SK-N-SH (cell line): ENCODE data around the gene DENND5A. TPM values are rescaled to one million over a fixed set of nuclear protein-coding genes. Genes with fewer than 3 reads are reported as not detected.
A peak's percentile ranks its signal among the peaks of the same experiment; 100 is the strongest.

Experiments used
- CTCF ChIA-PET: fragments of 300-600, 350-600 bp; formaldehyde crosslinking; extraction: SDS; loops from one replicate; lab custom pipeline; 2021; lab: Yijun Ruan, JAX
- POLR2A ChIA-PET: fragments of 350-600 bp; sonication (Branson Sonifier 250); formaldehyde crosslinking; extraction: SDS; loops from one replicate; lab custom pipeline; 2020; ENCODE audit warnings: antibody characterized with exemption, inconsistent platforms; lab: Yijun Ruan, JAX
- DNase-seq: peaks from one replicate; pipeline ENCODE4 v3.0.0; 2012
- H2AFZ ChIP-seq: fragments of 200-600 bp; sonication (generic); 2 replicates; pipeline ENCODE4 v1.8.1; 2016; ENCODE audit warnings: antibody characterized with exemption, mild to moderate bottlenecking, low read depth
- H3F3A ChIP-seq: fragments of 200-600 bp; sonication (generic); replicated peaks from 2 replicates; pipeline ENCODE3; 2016; ENCODE audit warnings: antibody characterized with exemption, mild to moderate bottlenecking; ENCODE audit not compliant: insufficient read depth
- H3K27ac ChIP-seq, 2 experiments: fragments of 200-500 bp in 1 of 2; fragments of 200-600 bp in 1 of 2; sonication (Bioruptor generic) in 1 of 2; sonication (generic), shearing (Covaris generic) in 1 of 2; 2 replicates each; pipeline versions ENCODE4 v1.5.1 to v1.6.1; 2014 to 2016; ENCODE audit warnings: low read depth in 2 of 2, inconsistent platforms in 1 of 2, low read length in 1 of 2, mild to moderate bottlenecking in 1 of 2, mixed read lengths in 1 of 2
- H3K27me3 ChIP-seq: fragments of 200-600 bp; sonication (generic), shearing (Covaris generic); 2 replicates; pipeline ENCODE4 v1.6.1; 2016; ENCODE audit warnings: mixed run types; ENCODE audit not compliant: insufficient read depth
- H3K36me3 ChIP-seq, 2 experiments: fragments of 200-500 bp in 1 of 2; fragments of 200-600 bp in 1 of 2; sonication (Bioruptor generic) in 1 of 2; sonication (generic) in 1 of 2; replicated peaks in 1 of 2; 2 replicates each; pipeline versions ENCODE3 to v1.5.1; 2014 to 2016; ENCODE audit warnings: low read length in 1 of 2, mild to moderate bottlenecking in 1 of 2; ENCODE audit not compliant: insufficient read depth in 2 of 2, control insufficient read depth in 1 of 2
- H3K4me1 ChIP-seq, 2 experiments: fragments of 200-500 bp in 1 of 2; fragments of 200-600 bp in 1 of 2; sonication (Bioruptor generic) in 1 of 2; sonication (generic), shearing (Covaris generic) in 1 of 2; 2 replicates each; pipeline versions ENCODE4 v1.5.1 to v1.6.1; 2014 to 2016; ENCODE audit warnings: low read depth in 1 of 2, low read length in 1 of 2, mixed run types in 1 of 2; ENCODE audit not compliant: insufficient read depth in 2 of 2, control insufficient read depth in 1 of 2
- H3K4me2 ChIP-seq: fragments of 200-600 bp; sonication (generic), shearing (Covaris generic); 2 replicates; pipeline ENCODE4 v1.6.1; 2017; ENCODE audit warnings: mixed run types
- H3K4me3 ChIP-seq, 2 experiments: fragments of 200-500 bp in 1 of 2; fragments of 200-600 bp in 1 of 2; sonication (Bioruptor generic) in 1 of 2; sonication (generic), shearing (Covaris generic) in 1 of 2; 2 replicates each; pipeline versions ENCODE4 v1.5.1 to v1.8.1; 2014 to 2016; ENCODE audit warnings: low read depth in 2 of 2, inconsistent platforms in 1 of 2, low read length in 1 of 2, mild to moderate bottlenecking in 1 of 2, mixed read lengths in 1 of 2, moderate library complexity in 1 of 2
- H3K79me2 ChIP-seq: fragments of 200-600 bp; sonication (generic); 2 replicates; pipeline ENCODE4 v1.8.1; 2017; ENCODE audit warnings: mild to moderate bottlenecking; ENCODE audit not compliant: insufficient read depth
- H3K9ac ChIP-seq: fragments of 200-600 bp; sonication (generic); 2 replicates; pipeline ENCODE4 v1.6.1; 2017; ENCODE audit warnings: mixed run types
- H3K9me2 ChIP-seq: fragments of 200-600 bp; sonication (generic); 2 replicates; pipeline ENCODE4 v1.6.1; 2017; ENCODE audit warnings: mixed run types
- H3K9me3 ChIP-seq: fragments of 200-600 bp; sonication (generic); 2 replicates; pipeline ENCODE4 v1.6.1; 2017; ENCODE audit warnings: mixed run types, mild to moderate bottlenecking, moderate library complexity
- H4K20me1 ChIP-seq: fragments of 200-600 bp; sonication (generic); 2 replicates; pipeline ENCODE4 v1.6.1; 2017; ENCODE audit warnings: mild to moderate bottlenecking, mixed run types; ENCODE audit not compliant: insufficient read depth
- EP300 ChIP-seq, 2 experiments: IDR thresholded peaks; 2 replicates each; pipeline versions ENCODE4 v1.4.0 to v1.6.1; 2012; ENCODE audit warnings: borderline replicate concordance in 1 of 2, low read depth in 1 of 2, low read length in 1 of 2
- EZH2phosphoT487 ChIP-seq: fragments of 200-600 bp; sonication (generic); IDR thresholded peaks from 2 replicates; pipeline ENCODE4 v1.6.1; 2017; ENCODE audit warnings: low read depth, mixed run types, mild to moderate bottlenecking, antibody characterized with exemption, moderate library complexity, borderline replicate concordance
- FOSL2 ChIP-seq: IDR thresholded peaks from 2 replicates; pipeline ENCODE4 v1.4.0; 2012; ENCODE audit warnings: low read depth, mild to moderate bottlenecking, moderate library complexity, borderline replicate concordance
- FOXJ3 ChIP-seq: sonication (generic); formaldehyde crosslinking; IDR thresholded peaks from 2 replicates; pipeline ENCODE4 v1.5.1; 2020; ENCODE audit warnings: mild to moderate bottlenecking, missing genetic modification reagents
- FOXM1 ChIP-seq: IDR thresholded peaks from 2 replicates; pipeline ENCODE4 v1.4.0; 2012; ENCODE audit warnings: low read depth, mild to moderate bottlenecking
- GATA2 ChIP-seq: sonication (generic); formaldehyde crosslinking; IDR thresholded peaks from 2 replicates; pipeline ENCODE4 v1.5.0; 2020; ENCODE audit warnings: mild to moderate bottlenecking, missing genetic modification reagents
- IRF3 ChIP-seq: fragments of 150-350 bp; IDR thresholded peaks from 2 replicates; pipeline ENCODE4 v1.6.1; 2016; ENCODE audit warnings: mild to moderate bottlenecking, low read depth, low read length
- MAX ChIP-seq: IDR thresholded peaks from 2 replicates; pipeline ENCODE4 v1.4.0; 2012; ENCODE audit warnings: low read depth
- NRF1 ChIP-seq: IDR thresholded peaks from 2 replicates; pipeline ENCODE4 v1.6.1; 2012; ENCODE audit warnings: low read depth, mild to moderate bottlenecking, low read length
- PBX3 ChIP-seq: IDR thresholded peaks from 2 replicates; pipeline ENCODE4; 2012
- RCOR1 ChIP-seq: fragments of 150-350 bp; IDR thresholded peaks from 2 replicates; pipeline ENCODE4 v1.6.1; 2017; ENCODE audit warnings: antibody characterized with exemption, low read length
- RXRA ChIP-seq: IDR thresholded peaks from 2 replicates; pipeline ENCODE4 v1.4.0; 2012; ENCODE audit warnings: low read depth, mild to moderate bottlenecking, borderline replicate concordance
- SIN3A ChIP-seq: IDR thresholded peaks from 2 replicates; pipeline ENCODE4 v1.6.1; 2012; ENCODE audit warnings: low read depth, mild to moderate bottlenecking, low read length, moderate library complexity, borderline replicate concordance
- TAF1 ChIP-seq: IDR thresholded peaks from 2 replicates; pipeline ENCODE4 v1.6.1; 2012; ENCODE audit warnings: low read depth, mild to moderate bottlenecking, low read length, moderate library complexity, borderline replicate concordance
- TCF12 ChIP-seq: IDR thresholded peaks from 2 replicates; pipeline ENCODE4 v1.4.0; 2012
- TEAD4 ChIP-seq: IDR thresholded peaks from 2 replicates; pipeline ENCODE4 v1.4.0; 2012; ENCODE audit warnings: mild to moderate bottlenecking, borderline replicate concordance; ENCODE audit not compliant: insufficient read depth
- USF2 ChIP-seq: fragments of 150-350 bp; IDR thresholded peaks from 2 replicates; pipeline ENCODE4 v1.6.1; 2017; ENCODE audit warnings: antibody characterized with exemption, low read length, low read depth, borderline replicate concordance
- WGBS: methylation state at CpG from one replicate; pipeline ENCODE4 v1.1.6; 2017; ENCODE audit warnings: low lambda C conversion rate; 5-methylcytosine and 5-hydroxymethylcytosine counted together
- polyA plus RNA-seq, 3 experiments: library from polyadenylated mRNA; depleted of rRNA; stranded (reverse); fragments of >200 nt; gene quantifications; 2 replicates each; pipeline ENCODE4 v1.2.3, GENCODE V29; 2012

The DENND5A gene
- polyA plus RNA-seq, 1 of the 3 experiments (the other 2 are of a cell fraction) = 110 TPM

- TF ChIP-seq MAX (peak; percentile 87), RXRA (no peak), EP300 (IDR thresholded peaks at IDR 0.05; ENCODE audit: borderline replicate concordance in 1 of 2, low read depth in 1 of 2, low read length in 1 of 2) (peak; percentile 10 to 34; a peak in 1 of 4 replicates), FOSL2 (peak; percentile 46; the same call in 1 of the 2 replicates), SIN3A (peak; percentile 58; the same call in 1 of the 2 replicates), TEAD4 (no peak), USF2 (no peak), FOXM1 (no peak), IRF3 (no peak)
These were observed 49.3 kb upstream of the DENND5A start, which contains the start of gene TMEM41B (continued) for GRCh38 chr11:9314291-9315077.

- CTCF ChIA-PET = interaction anchor here (0.9 kb wide), 1 partner anchor 9 kb away, joined by 3 read pairs; no protein-coding TSS in a partner anchor
- H3K9me3 ChIP-seq = no peaks in the 10 kb centered on the region
- peaks cover 56% of the 10 kb centered on the region for H3K79me2 ChIP-seq
- DNase-seq = no peak
- peaks cover 14% of the 10 kb centered on the region for H3F3A ChIP-seq
- H3K9me2 ChIP-seq = no peaks in the 10 kb centered on the region
- H2AFZ ChIP-seq = peak overlapping the region; percentile 77
- peaks cover 0 to 4% of the 10 kb centered on the region in 2 experiments for H3K36me3 ChIP-seq
- H3K4me1 ChIP-seq = peaks cover 8 to 10% of the 10 kb centered on the region in 2 experiments; a peak in 3 of 4 replicates
- POLR2A ChIA-PET = interaction anchor here (2.0 to 2.6 kb wide), 2 partner anchors 51 to 71 kb away, joined by 5 to 19 read pairs; partner anchors contain the start of gene IPO7
- 2% methylated on average over 27 of the region's 27 CpGs for WGBS
- no peaks in the 10 kb centered on the region for H3K27me3 ChIP-seq
- peak overlapping the region; percentile 77 to 82 for H3K4me3 ChIP-seq
- peak overlapping the region; percentile 95 for H3K9ac ChIP-seq
- 0 out of 2 replicates have a peak, but pooled peaks cover 15% of the 10 kb centered on the region for H4K20me1 ChIP-seq
- peak overlapping the region; percentile 90 for H3K4me2 ChIP-seq
- TF ChIP-seq IRF3 = no peak
- TF ChIP-seq RCOR1 = no peak
- TF ChIP-seq NRF1 = no peak
- no peak for TF ChIP-seq TEAD4
- TF ChIP-seq TAF1 = no peak
- no peak for TF ChIP-seq FOSL2
- TF ChIP-seq FOXJ3 (CRISPR knock-in tag) = no peak
- no peak for TF ChIP-seq EZH2phosphoT487
- TF ChIP-seq TCF12 = no peak
- TF ChIP-seq USF2 = no peak
- TF ChIP-seq EP300 (IDR thresholded peaks at IDR 0.05; ENCODE audit: borderline replicate concordance in 1 of 2, low read depth in 1 of 2, low read length in 1 of 2) = no peak
- no peak for TF ChIP-seq PBX3
- TF ChIP-seq RXRA = no peak
- TF ChIP-seq SIN3A = no peak
- TF ChIP-seq GATA2 = no peak
- TF ChIP-seq MAX = no peak
- peak overlapping the region; percentile 84 to 88 for H3K27ac ChIP-seq
These were observed 48.6 kb upstream of the DENND5A start for GRCh38 chr11:9313648-9314290.
